Hepatocyte (in vitro differentiated cells): ENCODE data around the gene CFB. TPM values are rescaled to one million over a fixed set of nuclear protein-coding genes. Genes with fewer than 3 reads are reported as not detected.
A peak's percentile ranks its signal among the peaks of the same experiment; 100 is the strongest.

Source experiments
- DNase-seq: peaks from one replicate; pipeline ENCODE4 v3.0.0-alpha.2; 2016; ENCODE audit warnings: low spot score
- H2AFZ ChIP-seq: fragments of 200-600 bp; sonication (generic); 2 replicates; pipeline ENCODE4 v1.6.0; 2016; ENCODE audit warnings: antibody characterized with exemption, mild to moderate bottlenecking
- H3K27ac ChIP-seq: fragments of 200-600 bp; sonication (generic); 2 replicates; pipeline ENCODE4 v1.5.1; 2016; ENCODE audit warnings: mild to moderate bottlenecking
- H3K27me3 ChIP-seq: fragments of 200-600 bp; sonication (generic); 2 replicates; pipeline ENCODE4 v1.6.1; 2016
- H3K36me3 ChIP-seq: fragments of 200-600 bp; sonication (generic); replicated peaks from 2 replicates; pipeline ENCODE4 v1.5.1; 2016; ENCODE audit warnings: low read depth; ENCODE audit not compliant: insufficient read depth
- H3K4me1 ChIP-seq: fragments of 200-600 bp; sonication (generic); 2 replicates; pipeline ENCODE4 v1.5.1; 2016; ENCODE audit warnings: mild to moderate bottlenecking, moderate library complexity; ENCODE audit not compliant: insufficient read depth
- H3K4me2 ChIP-seq: fragments of 200-600 bp; sonication (generic); 2 replicates; pipeline ENCODE4 v1.6.0; 2016
- H3K4me3 ChIP-seq: fragments of 200-600 bp; sonication (generic); 2 replicates; pipeline ENCODE4 v1.5.1; 2016; ENCODE audit warnings: mild to moderate bottlenecking
- H3K79me2 ChIP-seq: fragments of 200-600 bp; sonication (generic); 2 replicates; pipeline ENCODE4 v1.6.0; 2017; ENCODE audit warnings: mild to moderate bottlenecking
- H3K9me2 ChIP-seq: fragments of 200-600 bp; sonication (generic); replicated peaks from 2 replicates; pipeline ENCODE4 v1.6.0; 2017; ENCODE audit warnings: mild to moderate bottlenecking; ENCODE audit not compliant: insufficient read depth
- H3K9me3 ChIP-seq: fragments of 200-600 bp; sonication (generic); 2 replicates; pipeline ENCODE4 v1.5.1; 2016; ENCODE audit warnings: low read depth, mild to moderate bottlenecking
- H4K20me1 ChIP-seq: fragments of 200-600 bp; sonication (generic); 2 replicates; pipeline ENCODE4 v1.6.0; 2016; ENCODE audit warnings: mild to moderate bottlenecking; ENCODE audit not compliant: insufficient read depth, poor library complexity, severe bottlenecking
- EZH2 ChIP-seq: fragments of 200-600 bp; sonication (generic); IDR thresholded peaks from 2 replicates; pipeline ENCODE4 v1.6.1; 2016; ENCODE audit warnings: antibody characterized with exemption, mild to moderate bottlenecking, borderline replicate concordance
- EZH2phosphoT487 ChIP-seq: fragments of 200-600 bp; sonication (generic); IDR thresholded peaks from one replicate; pipeline ENCODE4 v1.6.1; 2018; ENCODE audit warnings: antibody characterized with exemption, mild to moderate bottlenecking, low read depth, moderate library complexity; ENCODE audit not compliant: unreplicated experiment, severe bottlenecking
- WGBS: methylation state at CpG from one replicate; pipeline ENCODE4 v1.1.6; 2016; ENCODE audit warnings: low lambda C conversion rate; ENCODE audit errors: missing lambda C conversion rate; 5-methylcytosine and 5-hydroxymethylcytosine counted together
- polyA plus RNA-seq: library from polyadenylated mRNA; unstranded; fragments of >200 nt; fragmentation: Nextera tagmentation; extraction: Ambion mirVana; gene quantifications from 2 replicates; pipeline ENCODE4 v1.2.1, GENCODE V29; 2016
- total RNA-seq: library from RNA; depleted of rRNA; stranded (reverse); fragments of >200 nt; gene quantifications from 2 replicates; pipeline ENCODE4 v1.2.3, GENCODE V29; 2014
- TF ChIP-seq, protein P1 (sequence below): fragments of 200-600 bp; sonication (generic); IDR thresholded peaks from 2 replicates; pipeline ENCODE4 v1.5.1; 2016; ENCODE audit warnings: antibody characterized with exemption, mild to moderate bottlenecking; ENCODE audit not compliant: poor library complexity

Gene CFB
- total and polyA plus RNA-seq, 2 experiments from 2014 or later = 190 to 349 TPM

DNA sequence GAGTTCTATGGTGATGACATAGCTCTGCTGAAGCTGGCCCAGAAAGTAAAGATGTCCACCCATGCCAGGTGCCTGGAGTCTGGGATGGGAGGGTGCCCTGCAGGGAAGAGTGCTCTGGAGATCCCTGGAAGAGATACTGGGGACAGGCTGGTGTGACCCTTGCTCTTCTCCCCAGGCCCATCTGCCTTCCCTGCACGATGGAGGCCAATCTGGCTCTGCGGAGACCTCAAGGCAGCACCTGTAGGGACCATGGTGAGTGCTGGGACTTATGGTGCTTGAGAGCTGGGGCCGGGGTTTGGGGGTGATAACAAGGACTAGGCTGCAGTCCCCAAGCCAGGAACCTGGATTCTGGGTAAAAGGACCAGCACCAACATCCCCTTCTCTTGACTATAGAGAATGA lies 2.2 kb upstream of the CFB start:
- Histone ChIP-seq H3K4me3 (no peak overlapping the region), H3K4me2 (no peak overlapping the region), H3K27me3 (no peaks in the 10 kb centered on the region), H3K4me1 (peaks cover 23% of the 10 kb centered on the region), H3K9me3 (no peaks in the 10 kb centered on the region), H4K20me1 (no peaks in the 10 kb centered on the region), H3K36me3 (no peaks in the 10 kb centered on the region), H2AFZ (no peak overlapping the region), H3K79me2 (peaks cover 4% of the 10 kb centered on the region), H3K9me2 (no peaks in the 10 kb centered on the region), H3K27ac (no peak overlapping the region)
- no peak for DNase-seq
- TF ChIP-seq, protein P1, sequence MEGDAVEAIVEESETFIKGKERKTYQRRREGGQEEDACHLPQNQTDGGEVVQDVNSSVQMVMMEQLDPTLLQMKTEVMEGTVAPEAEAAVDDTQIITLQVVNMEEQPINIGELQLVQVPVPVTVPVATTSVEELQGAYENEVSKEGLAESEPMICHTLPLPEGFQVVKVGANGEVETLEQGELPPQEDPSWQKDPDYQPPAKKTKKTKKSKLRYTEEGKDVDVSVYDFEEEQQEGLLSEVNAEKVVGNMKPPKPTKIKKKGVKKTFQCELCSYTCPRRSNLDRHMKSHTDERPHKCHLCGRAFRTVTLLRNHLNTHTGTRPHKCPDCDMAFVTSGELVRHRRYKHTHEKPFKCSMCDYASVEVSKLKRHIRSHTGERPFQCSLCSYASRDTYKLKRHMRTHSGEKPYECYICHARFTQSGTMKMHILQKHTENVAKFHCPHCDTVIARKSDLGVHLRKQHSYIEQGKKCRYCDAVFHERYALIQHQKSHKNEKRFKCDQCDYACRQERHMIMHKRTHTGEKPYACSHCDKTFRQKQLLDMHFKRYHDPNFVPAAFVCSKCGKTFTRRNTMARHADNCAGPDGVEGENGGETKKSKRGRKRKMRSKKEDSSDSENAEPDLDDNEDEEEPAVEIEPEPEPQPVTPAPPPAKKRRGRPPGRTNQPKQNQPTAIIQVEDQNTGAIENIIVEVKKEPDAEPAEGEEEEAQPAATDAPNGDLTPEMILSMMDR = no peak
- TF ChIP-seq EZH2phosphoT487 (no peak), EZH2 (no peak)
- WGBS = 85% methylated on average over 3 of the region's 3 CpGs

DNA sequence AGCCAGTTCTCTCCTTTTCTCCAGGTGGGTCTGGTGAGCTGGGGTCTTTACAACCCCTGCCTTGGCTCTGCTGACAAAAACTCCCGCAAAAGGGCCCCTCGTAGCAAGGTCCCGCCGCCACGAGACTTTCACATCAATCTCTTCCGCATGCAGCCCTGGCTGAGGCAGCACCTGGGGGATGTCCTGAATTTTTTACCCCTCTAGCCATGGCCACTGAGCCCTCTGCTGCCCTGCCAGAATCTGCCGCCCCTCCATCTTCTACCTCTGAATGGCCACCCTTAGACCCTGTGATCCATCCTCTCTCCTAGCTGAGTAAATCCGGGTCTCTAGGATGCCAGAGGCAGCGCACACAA lies 765 bp upstream of the CFB start:
- H3K9me2 ChIP-seq = no peaks in the 10 kb centered on the region
- H4K20me1 ChIP-seq = no peaks in the 10 kb centered on the region
- 87% methylated on average over 9 of the region's 9 CpGs for WGBS
- no peak overlapping the region for H2AFZ ChIP-seq
- H3K27me3 ChIP-seq = no peaks in the 10 kb centered on the region
- H3K36me3 ChIP-seq = no peaks in the 10 kb centered on the region
- peak overlapping the region; percentile 50 for H3K4me2 ChIP-seq
- no peaks in the 10 kb centered on the region for H3K9me3 ChIP-seq
- peak overlapping the region; percentile 95 for H3K27ac ChIP-seq
- H3K4me3 ChIP-seq = no peak overlapping the region
- DNase-seq = no peak
- H3K79me2 ChIP-seq = peaks cover 4% of the 10 kb centered on the region
- peaks cover 23% of the 10 kb centered on the region for H3K4me1 ChIP-seq
- TF ChIP-seq EZH2 = no peak
- TF ChIP-seq, protein P1 = no peak
- no peak for TF ChIP-seq EZH2phosphoT487

DNA sequence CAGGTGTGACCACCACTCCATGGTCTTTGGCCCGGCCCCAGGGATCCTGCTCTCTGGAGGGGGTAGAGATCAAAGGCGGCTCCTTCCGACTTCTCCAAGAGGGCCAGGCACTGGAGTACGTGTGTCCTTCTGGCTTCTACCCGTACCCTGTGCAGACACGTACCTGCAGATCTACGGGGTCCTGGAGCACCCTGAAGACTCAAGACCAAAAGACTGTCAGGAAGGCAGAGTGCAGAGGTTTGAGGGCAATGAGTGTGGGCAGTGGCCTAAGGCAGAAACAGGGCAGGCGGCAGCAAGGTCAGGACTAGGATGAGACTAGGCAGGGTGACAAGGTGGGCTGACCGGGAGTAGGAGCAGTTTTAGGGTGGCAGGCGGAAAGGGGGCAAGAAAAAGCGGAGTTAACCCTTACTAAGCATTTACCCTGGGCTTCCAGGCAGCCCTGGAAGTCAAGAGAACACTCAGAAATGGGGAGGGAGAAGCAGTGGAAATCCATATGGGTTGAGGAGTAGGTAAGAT lies 533 bp downstream of the CFB start:
- Histone ChIP-seq H3K9me3 (no peaks in the 10 kb centered on the region), H3K9me2 (no peaks in the 10 kb centered on the region), H3K4me1 (peaks cover 12% of the 10 kb centered on the region), H3K79me2 (peaks cover 4% of the 10 kb centered on the region), H2AFZ (no peak overlapping the region), H4K20me1 (no peaks in the 10 kb centered on the region), H3K4me3 (no peak overlapping the region), H3K27ac (peak overlapping the region; percentile 95), H3K4me2 (peak overlapping the region; percentile 72), H3K27me3 (no peaks in the 10 kb centered on the region), H3K36me3 (no peaks in the 10 kb centered on the region)
- DNase-seq = no peak
- 78% methylated on average over 11 of the region's 11 CpGs for WGBS
- TF ChIP-seq, protein P1 = no peak
- TF ChIP-seq EZH2phosphoT487 (no peak), EZH2 (no peak)
